HepG2 (cell line): ENCODE measurements around the gene CNNM2. TPM values are rescaled to one million over a fixed set of nuclear protein-coding genes. Genes with fewer than 3 reads are reported as not detected.

ENCODE experiments used
- DPF2 ChIP-seq: sonication (generic); formaldehyde crosslinking; IDR thresholded peaks from 2 replicates; pipeline ENCODE4 v1.4.0; 2020; ENCODE audit warnings: mild to moderate bottlenecking, low read depth, missing genetic modification reagents, borderline replicate concordance
- GABPA ChIP-seq, 2 experiments: IDR thresholded peaks; 2 replicates each; pipeline ENCODE4 v1.6.1; 2011 to 2016; ENCODE audit warnings: low read depth in 2 of 2, low read length in 1 of 2, missing biosample characterization in 1 of 2, missing genetic modification characterization in 1 of 2
- JUND ChIP-seq: sonication (generic); formaldehyde crosslinking; IDR thresholded peaks from 2 replicates; pipeline ENCODE4 v1.8.0; 2022; ENCODE audit warnings: mild to moderate bottlenecking, missing genetic modification reagents
- KAT8 ChIP-seq: IDR thresholded peaks from 2 replicates; pipeline ENCODE4 v1.6.1; 2016; ENCODE audit warnings: missing genetic modification reagents, missing compliant biosample characterization
- KLF13 ChIP-seq: sonication (generic); formaldehyde crosslinking; IDR thresholded peaks from 2 replicates; pipeline ENCODE4 v1.4.0; 2020; ENCODE audit warnings: mild to moderate bottlenecking, missing genetic modification reagents
- MYC ChIP-seq: sonication (generic); formaldehyde crosslinking; IDR thresholded peaks from 2 replicates; pipeline ENCODE4 v1.9.0; 2021; ENCODE audit warnings: missing genetic modification reagents, borderline replicate concordance
- NAIF1 ChIP-seq: sonication (generic); formaldehyde crosslinking; IDR thresholded peaks from 2 replicates; pipeline ENCODE4 v1.5.0; 2020; ENCODE audit warnings: mild to moderate bottlenecking, missing genetic modification reagents, borderline replicate concordance
- PHF21A ChIP-seq: sonication (generic); formaldehyde crosslinking; IDR thresholded peaks from 2 replicates; pipeline ENCODE4 v1.5.0; 2020; ENCODE audit warnings: mild to moderate bottlenecking, missing genetic modification reagents
- PHF5A ChIP-seq: IDR thresholded peaks from one replicate; pipeline ENCODE4 v1.6.1; 2018; ENCODE audit warnings: low read depth, missing genetic modification reagents; ENCODE audit not compliant: unreplicated experiment
- REPIN1 ChIP-seq: sonication (generic); formaldehyde crosslinking; IDR thresholded peaks from 2 replicates; pipeline ENCODE4 v1.8.0; 2022; ENCODE audit warnings: missing genetic modification reagents, low read depth, mild to moderate bottlenecking, borderline replicate concordance
- RFXANK ChIP-seq: IDR thresholded peaks from 2 replicates; pipeline ENCODE4 v1.6.1; 2016
- SMAD9 ChIP-seq: sonication (generic); formaldehyde crosslinking; IDR thresholded peaks from 2 replicates; pipeline ENCODE4 v1.5.1; 2020; ENCODE audit warnings: mild to moderate bottlenecking, missing genetic modification reagents
- ZKSCAN5 ChIP-seq: sonication (generic); formaldehyde crosslinking; IDR thresholded peaks from 2 replicates; pipeline ENCODE4 v1.5.1; 2020; ENCODE audit warnings: mild to moderate bottlenecking, missing genetic modification reagents
- ZNF101 ChIP-seq: sonication (generic); formaldehyde crosslinking; IDR thresholded peaks from 2 replicates; pipeline ENCODE4 v1.4.0; 2020; ENCODE audit warnings: mild to moderate bottlenecking, low read depth, missing genetic modification reagents, borderline replicate concordance
- ZNF205 ChIP-seq: IDR thresholded peaks from 2 replicates; pipeline ENCODE4 v1.6.1; 2018; ENCODE audit warnings: missing biosample characterization, missing genetic modification reagents
- ZNF232 ChIP-seq: sonication (generic); formaldehyde crosslinking; IDR thresholded peaks from 2 replicates; pipeline ENCODE4 v1.4.0; 2020; ENCODE audit warnings: missing genetic modification reagents, borderline replicate concordance
- ZNF234 ChIP-seq: sonication (generic); formaldehyde crosslinking; conservative IDR thresholded peaks from 2 replicates; pipeline ENCODE4 v1.5.1; 2020; ENCODE audit warnings: mild to moderate bottlenecking, missing genetic modification reagents
- ZNF331 ChIP-seq: sonication (generic); formaldehyde crosslinking; IDR thresholded peaks from 2 replicates; pipeline ENCODE4 v1.4.0; 2020; ENCODE audit warnings: missing genetic modification reagents
- ZNF773 ChIP-seq: sonication (generic); formaldehyde crosslinking; IDR thresholded peaks from 2 replicates; pipeline ENCODE4 v1.4.0; 2020; ENCODE audit warnings: missing genetic modification reagents, borderline replicate concordance
- polyA plus RNA-seq, 8 experiments: library from polyadenylated mRNA; depleted of rRNA in 3 of 8; stranded (reverse) in 7 of 8; unstranded in 1 of 8; fragments of >200 nt; fragmentation: Illumina TruSeq in 4 of 8; extraction: Trizol in 4 of 8; gene quantifications; 2 replicates each; pipeline versions ENCODE4 v1.2.1 to v1.2.3, GENCODE V29; 2011 to 2016; ENCODE audit warnings: low read depth in 4 of 8, missing spikeins in 1 of 8, mixed read lengths in 1 of 8; ENCODE audit not compliant: insufficient read depth in 1 of 8
- total RNA-seq, 5 experiments: library from RNA; depleted of rRNA; stranded (reverse); fragments of >200 nt; fragmentation: Illumina TruSeq; extraction: Trizol; gene quantifications; 2 replicates each; pipeline ENCODE4 v1.2.3, GENCODE V29; 2016; ENCODE audit warnings: low read depth in 1 of 5
- TF ChIP-seq, protein P1 (sequence below): sonication (generic); formaldehyde crosslinking; IDR thresholded peaks from 2 replicates; pipeline ENCODE4 v1.5.1; 2020; ENCODE audit warnings: missing genetic modification reagents, mild to moderate bottlenecking, borderline replicate concordance
- TF ChIP-seq, protein P2 (sequence below): sonication (generic); formaldehyde crosslinking; IDR thresholded peaks from 2 replicates; pipeline ENCODE4 v1.4.0; 2020; ENCODE audit warnings: mild to moderate bottlenecking, missing genetic modification reagents
- TF ChIP-seq, protein P3 (sequence below): sonication (generic); formaldehyde crosslinking; IDR thresholded peaks from 2 replicates; pipeline ENCODE4 v1.8.0; 2022; ENCODE audit warnings: mild to moderate bottlenecking, missing genetic modification reagents
- TF ChIP-seq, protein P4 (sequence below): sonication (generic); formaldehyde crosslinking; IDR thresholded peaks from 2 replicates; pipeline ENCODE4 v1.5.0; 2020; ENCODE audit warnings: mild to moderate bottlenecking, low read depth, missing genetic modification reagents, borderline replicate concordance
- TF ChIP-seq, protein P5 (sequence below): sonication (generic); formaldehyde crosslinking; conservative IDR thresholded peaks from 2 replicates; pipeline ENCODE4 v1.8.0; 2022; ENCODE audit warnings: mild to moderate bottlenecking, moderate library complexity, missing genetic modification reagents

CNNM2 gene
- total and polyA plus RNA-seq, 2 of the 13 experiments (the other 11 are each of a cell fraction or from before 2014, with no cell fraction given): 7.1 to 9.0 TPM

DNA sequence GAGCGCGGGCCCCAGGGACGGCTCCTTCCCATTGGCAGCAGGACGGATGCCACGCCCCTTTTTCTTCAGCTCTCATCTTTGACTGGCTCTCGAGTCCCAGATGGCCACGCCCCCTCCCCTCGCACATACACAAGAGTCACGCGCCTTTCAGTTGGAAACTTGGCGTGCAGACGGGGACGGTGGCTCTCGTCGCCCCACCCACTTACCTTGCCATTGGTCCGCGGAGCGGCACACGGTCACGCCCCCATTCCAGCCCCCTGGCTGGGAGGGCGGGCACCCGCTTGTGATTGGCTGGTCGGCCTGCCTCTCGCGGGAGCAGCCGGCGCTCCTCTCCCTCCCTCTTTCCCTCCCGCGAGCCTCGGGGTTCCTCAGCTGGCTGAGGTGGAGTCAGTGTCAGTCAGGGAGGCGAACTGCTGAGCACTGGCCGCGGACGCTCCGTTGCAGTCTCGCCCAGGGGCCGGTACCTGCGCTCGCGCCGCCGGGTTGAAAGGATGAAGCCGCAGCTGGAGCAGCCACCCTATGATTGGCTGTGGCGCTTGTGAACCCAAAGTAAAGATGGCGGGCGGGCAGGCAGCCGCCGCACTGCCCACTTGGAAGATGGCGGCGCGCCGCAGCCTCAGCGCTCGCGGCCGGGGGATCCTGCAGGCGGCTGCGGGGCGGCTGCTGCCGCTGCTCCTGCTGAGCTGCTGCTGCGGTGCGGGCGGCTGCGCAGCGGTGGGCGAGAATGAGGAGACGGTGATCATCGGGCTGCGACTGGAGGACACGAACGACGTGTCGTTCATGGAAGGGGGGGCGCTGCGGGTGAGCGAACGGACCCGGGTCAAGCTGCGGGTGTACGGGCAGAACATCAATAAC, at the start of gene CNNM2 (continued):
- TF ChIP-seq NAIF1 (CRISPR knock-in tag): no peak; the same call in 1 of the 2 replicates
- TF ChIP-seq MYC (CRISPR knock-in tag): 0 out of 2 replicates have a peak, but pooled peaks have one; percentile 14
- TF ChIP-seq KAT8 (CRISPR knock-in tag): no peak
- TF ChIP-seq RFXANK (CRISPR knock-in tag): no peak; the same call in 1 of the 2 replicates
- peak; percentile 73; the same call in 1 of the 2 replicates for TF ChIP-seq ZNF773
- TF ChIP-seq PHF21A (CRISPR knock-in tag): no peak
- TF ChIP-seq, protein P1, sequence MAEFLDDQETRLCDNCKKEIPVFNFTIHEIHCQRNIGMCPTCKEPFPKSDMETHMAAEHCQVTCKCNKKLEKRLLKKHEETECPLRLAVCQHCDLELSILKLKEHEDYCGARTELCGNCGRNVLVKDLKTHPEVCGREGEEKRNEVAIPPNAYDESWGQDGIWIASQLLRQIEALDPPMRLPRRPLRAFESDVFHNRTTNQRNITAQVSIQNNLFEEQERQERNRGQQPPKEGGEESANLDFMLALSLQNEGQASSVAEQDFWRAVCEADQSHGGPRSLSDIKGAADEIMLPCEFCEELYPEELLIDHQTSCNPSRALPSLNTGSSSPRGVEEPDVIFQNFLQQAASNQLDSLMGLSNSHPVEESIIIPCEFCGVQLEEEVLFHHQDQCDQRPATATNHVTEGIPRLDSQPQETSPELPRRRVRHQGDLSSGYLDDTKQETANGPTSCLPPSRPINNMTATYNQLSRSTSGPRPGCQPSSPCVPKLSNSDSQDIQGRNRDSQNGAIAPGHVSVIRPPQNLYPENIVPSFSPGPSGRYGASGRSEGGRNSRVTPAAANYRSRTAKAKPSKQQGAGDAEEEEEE (CRISPR knock-in tag): no peak
- TF ChIP-seq KLF13: no peak
- TF ChIP-seq ZNF232 (CRISPR knock-in tag): peak; percentile 90; the same call in 1 of the 2 replicates
- TF ChIP-seq, protein P2, sequence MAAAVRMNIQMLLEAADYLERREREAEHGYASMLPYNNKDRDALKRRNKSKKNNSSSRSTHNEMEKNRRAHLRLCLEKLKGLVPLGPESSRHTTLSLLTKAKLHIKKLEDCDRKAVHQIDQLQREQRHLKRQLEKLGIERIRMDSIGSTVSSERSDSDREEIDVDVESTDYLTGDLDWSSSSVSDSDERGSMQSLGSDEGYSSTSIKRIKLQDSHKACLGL (CRISPR knock-in tag): peak; percentile 56
- TF ChIP-seq, protein P3, sequence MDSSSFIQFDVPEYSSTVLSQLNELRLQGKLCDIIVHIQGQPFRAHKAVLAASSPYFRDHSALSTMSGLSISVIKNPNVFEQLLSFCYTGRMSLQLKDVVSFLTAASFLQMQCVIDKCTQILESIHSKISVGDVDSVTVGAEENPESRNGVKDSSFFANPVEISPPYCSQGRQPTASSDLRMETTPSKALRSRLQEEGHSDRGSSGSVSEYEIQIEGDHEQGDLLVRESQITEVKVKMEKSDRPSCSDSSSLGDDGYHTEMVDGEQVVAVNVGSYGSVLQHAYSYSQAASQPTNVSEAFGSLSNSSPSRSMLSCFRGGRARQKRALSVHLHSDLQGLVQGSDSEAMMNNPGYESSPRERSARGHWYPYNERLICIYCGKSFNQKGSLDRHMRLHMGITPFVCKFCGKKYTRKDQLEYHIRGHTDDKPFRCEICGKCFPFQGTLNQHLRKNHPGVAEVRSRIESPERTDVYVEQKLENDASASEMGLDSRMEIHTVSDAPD: no peak
- no peak for TF ChIP-seq DPF2 (CRISPR knock-in tag)
- no peak for TF ChIP-seq REPIN1
- TF ChIP-seq ZNF101 (CRISPR knock-in tag): no peak
- TF ChIP-seq JUND (CRISPR knock-in tag): no peak
- TF ChIP-seq SMAD9 (CRISPR knock-in tag): no peak
- TF ChIP-seq, protein P4, sequence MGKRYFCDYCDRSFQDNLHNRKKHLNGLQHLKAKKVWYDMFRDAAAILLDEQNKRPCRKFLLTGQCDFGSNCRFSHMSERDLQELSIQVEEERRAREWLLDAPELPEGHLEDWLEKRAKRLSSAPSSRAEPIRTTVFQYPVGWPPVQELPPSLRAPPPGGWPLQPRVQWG: no peak
- no peak for TF ChIP-seq ZKSCAN5 (CRISPR knock-in tag)
- no peak for TF ChIP-seq ZNF205 (CRISPR knock-in tag)
- TF ChIP-seq ZNF331 (CRISPR knock-in tag): peak; percentile 63
- no peak for TF ChIP-seq PHF5A (CRISPR knock-in tag)
- TF ChIP-seq ZNF234 (CRISPR knock-in tag): no peak
- TF ChIP-seq, protein P5, sequence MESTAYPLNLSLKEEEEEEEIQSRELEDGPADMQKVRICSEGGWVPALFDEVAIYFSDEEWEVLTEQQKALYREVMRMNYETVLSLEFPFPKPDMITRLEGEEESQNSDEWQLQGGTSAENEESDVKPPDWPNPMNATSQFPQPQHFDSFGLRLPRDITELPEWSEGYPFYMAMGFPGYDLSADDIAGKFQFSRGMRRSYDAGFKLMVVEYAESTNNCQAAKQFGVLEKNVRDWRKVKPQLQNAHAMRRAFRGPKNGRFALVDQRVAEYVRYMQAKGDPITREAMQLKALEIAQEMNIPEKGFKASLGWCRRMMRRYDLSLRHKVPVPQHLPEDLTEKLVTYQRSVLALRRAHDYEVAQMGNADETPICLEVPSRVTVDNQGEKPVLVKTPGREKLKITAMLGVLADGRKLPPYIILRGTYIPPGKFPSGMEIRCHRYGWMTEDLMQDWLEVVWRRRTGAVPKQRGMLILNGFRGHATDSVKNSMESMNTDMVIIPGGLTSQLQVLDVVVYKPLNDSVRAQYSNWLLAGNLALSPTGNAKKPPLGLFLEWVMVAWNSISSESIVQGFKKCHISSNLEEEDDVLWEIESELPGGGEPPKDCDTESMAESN (CRISPR knock-in tag): peak; percentile 96
- TF ChIP-seq GABPA (IDR thresholded peaks at IDR 0.05; ENCODE audit: low read depth, low read length): no peak; the same call in 1 of the 2 replicates
- TF ChIP-seq GABPA (CRISPR knock-in tag; IDR thresholded peaks at IDR 0.05; ENCODE audit: low read depth): no peak
